Stimulated activated CD4-positive, alpha-beta T cell treated with anti-CD3 and anti-CD28 coated beads, Interleukin-15, amount 100 ng/mL, for 48 hours (primary cell): Measurements from ENCODE around the gene CDCP1.

Experiments
- DNase-seq, 2 donors: peaks; one replicate each; pipeline ENCODE4 v3.0.0-alpha.2; 2020; ENCODE audit warnings: low read depth in 2 of 2

Gene CDCP1

GRCh38 chr3:45139372-45140140 is 6.6 kb downstream of the CDCP1 start:
- DNase-seq: no peak

GRCh38 chr3:45137656-45138181 is 8.5 kb downstream of the CDCP1 start:
- no peak for DNase-seq

GRCh38 chr3:45135959-45136358 is 10.2 kb downstream of the CDCP1 start:
- no peak for DNase-seq

- no peak for DNase-seq
Observed at GRCh38 chr3:45134758-45135521, 11.2 kb downstream of the CDCP1 start.

- DNase-seq: no peak
Observed at GRCh38 chr3:45132568-45133211, 13.5 kb downstream of the CDCP1 start.

- DNase-seq: no peak
Observed at GRCh38 chr3:45131201-45131600, 15.0 kb downstream of the CDCP1 start.

GRCh38 chr3:45130476-45130875 is 15.7 kb downstream of the CDCP1 start:
- DNase-seq: no peak

GRCh38 chr3:45128950-45129349 is 17.2 kb downstream of the CDCP1 start:
- DNase-seq: no peak

- DNase-seq: no peak
Observed at GRCh38 chr3:45127130-45127822, 18.9 kb downstream of the CDCP1 start.

- DNase-seq: no peak
Observed at GRCh38 chr3:45126730-45127129, 19.4 kb downstream of the CDCP1 start.

GRCh38 chr3:45125550-45126026 is 20.6 kb downstream of the CDCP1 start:
- no peak for DNase-seq

GRCh38 chr3:45124956-45125355 is 21.2 kb downstream of the CDCP1 start:
- DNase-seq: no peak

- DNase-seq: no peak
Observed at GRCh38 chr3:45124352-45124751, 21.8 kb downstream of the CDCP1 start.

- no peak for DNase-seq
Observed at GRCh38 chr3:45123581-45124269, 22.5 kb downstream of the CDCP1 start.

- DNase-seq: no peak
Observed at GRCh38 chr3:45123030-45123429, 23.1 kb downstream of the CDCP1 start.

- DNase-seq: no peak
Observed at GRCh38 chr3:45120359-45121158, 25.6 kb downstream of the CDCP1 start.

- no peak for DNase-seq
Observed at GRCh38 chr3:45119824-45120358, 26.3 kb downstream of the CDCP1 start.

GRCh38 chr3:45119376-45119775 is 26.8 kb downstream of the CDCP1 start:
- DNase-seq: no peak

- no peak for DNase-seq
Observed at GRCh38 chr3:45118615-45119071, 27.5 kb downstream of the CDCP1 start.

GRCh38 chr3:45116350-45116749 is 29.8 kb downstream of the CDCP1 start:
- DNase-seq: no peak
